ENCODE results near the gene RPS6KA5. TPM values are rescaled to one million over a fixed set of nuclear protein-coding genes. Genes with fewer than 3 reads are reported as not detected.

RPS6KA5 gene
- total RNA-seq, 1 experiment from 2014 or later = 24.2 TPM

DNA sequence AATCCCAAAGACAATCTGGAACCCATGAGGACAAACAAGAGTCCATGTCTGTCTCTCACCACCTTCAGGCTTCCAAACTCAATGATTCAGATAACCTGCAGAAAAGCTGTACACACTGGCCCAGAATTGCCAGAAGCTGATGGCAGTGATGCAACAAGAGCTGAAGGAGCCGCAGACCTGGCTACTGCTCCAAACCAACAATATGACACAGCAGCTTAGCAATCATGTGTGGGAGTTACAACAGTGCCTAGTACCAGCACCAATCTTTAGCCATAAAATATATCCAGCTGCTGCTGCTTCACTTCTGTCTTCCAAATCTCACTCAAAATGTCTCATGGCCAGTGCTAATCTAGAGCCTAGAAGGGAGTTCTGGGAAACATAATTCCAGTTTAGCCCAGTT, 22.0 kb downstream of the RPS6KA5 start:
- no peak overlapping the region for H3K27ac ChIP-seq (ENCODE audit: low read depth, low read length)
- RAD21 ChIA-PET (ENCODE audit: low non-redundant PET in 1 of 2, low total read pairs in 2 of 2, uncharacterized antibody in 2 of 2, unreplicated experiment in 2 of 2) = no interaction called here
- no peak overlapping the region for H3K9ac ChIP-seq (ENCODE audit: low read length)
- H4K20me1 ChIP-seq (ENCODE audit: insufficient read depth) = no peaks in the 10 kb centered on the region
- intact Hi-C loops (cut with micrococcal nuclease) = no loop called here
- no peak overlapping the region for H3K4me3 ChIP-seq (replicated peaks in 1 of 2; ENCODE audit: low read depth in 1 of 2, low read length in 2 of 2)
- no peak for ATAC-seq
- H3K9me2 ChIP-seq (ENCODE audit: insufficient read depth) = no peaks in the 10 kb centered on the region
- no peaks in the 10 kb centered on the region for H3K36me3 ChIP-seq (ENCODE audit: control insufficient read depth in 1 of 2, insufficient read depth in 2 of 2, low read length in 2 of 2)
- TF ChIP-seq SP1 (IDR thresholded peaks at IDR 0.05; ENCODE audit: low read depth) = no peak
- TF ChIP-seq, protein P1, sequence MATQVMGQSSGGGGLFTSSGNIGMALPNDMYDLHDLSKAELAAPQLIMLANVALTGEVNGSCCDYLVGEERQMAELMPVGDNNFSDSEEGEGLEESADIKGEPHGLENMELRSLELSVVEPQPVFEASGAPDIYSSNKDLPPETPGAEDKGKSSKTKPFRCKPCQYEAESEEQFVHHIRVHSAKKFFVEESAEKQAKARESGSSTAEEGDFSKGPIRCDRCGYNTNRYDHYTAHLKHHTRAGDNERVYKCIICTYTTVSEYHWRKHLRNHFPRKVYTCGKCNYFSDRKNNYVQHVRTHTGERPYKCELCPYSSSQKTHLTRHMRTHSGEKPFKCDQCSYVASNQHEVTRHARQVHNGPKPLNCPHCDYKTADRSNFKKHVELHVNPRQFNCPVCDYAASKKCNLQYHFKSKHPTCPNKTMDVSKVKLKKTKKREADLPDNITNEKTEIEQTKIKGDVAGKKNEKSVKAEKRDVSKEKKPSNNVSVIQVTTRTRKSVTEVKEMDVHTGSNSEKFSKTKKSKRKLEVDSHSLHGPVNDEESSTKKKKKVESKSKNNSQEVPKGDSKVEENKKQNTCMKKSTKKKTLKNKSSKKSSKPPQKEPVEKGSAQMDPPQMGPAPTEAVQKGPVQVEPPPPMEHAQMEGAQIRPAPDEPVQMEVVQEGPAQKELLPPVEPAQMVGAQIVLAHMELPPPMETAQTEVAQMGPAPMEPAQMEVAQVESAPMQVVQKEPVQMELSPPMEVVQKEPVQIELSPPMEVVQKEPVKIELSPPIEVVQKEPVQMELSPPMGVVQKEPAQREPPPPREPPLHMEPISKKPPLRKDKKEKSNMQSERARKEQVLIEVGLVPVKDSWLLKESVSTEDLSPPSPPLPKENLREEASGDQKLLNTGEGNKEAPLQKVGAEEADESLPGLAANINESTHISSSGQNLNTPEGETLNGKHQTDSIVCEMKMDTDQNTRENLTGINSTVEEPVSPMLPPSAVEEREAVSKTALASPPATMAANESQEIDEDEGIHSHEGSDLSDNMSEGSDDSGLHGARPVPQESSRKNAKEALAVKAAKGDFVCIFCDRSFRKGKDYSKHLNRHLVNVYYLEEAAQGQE (IDR thresholded peaks at IDR 0.05; ENCODE audit: low read depth) = no peak
- no peak for TF ChIP-seq EZH2phosphoT487 (IDR thresholded peaks at IDR 0.05; ENCODE audit: borderline replicate concordance)
- TF ChIP-seq YY1 (IDR thresholded peaks at IDR 0.05; ENCODE audit: extremely low read depth, insufficient replicate concordance, low read depth, low read length) = no peak
- no peak for TF ChIP-seq POLR2AphosphoS5 (IDR thresholded peaks at IDR 0.05; ENCODE audit: low read depth, low read length)
- no peak for TF ChIP-seq EZH2 (IDR thresholded peaks at IDR 0.05)
- no peak for TF ChIP-seq SIN3A (IDR thresholded peaks at IDR 0.05; ENCODE audit: low read depth)
- no peak for TF ChIP-seq RAD21 (IDR thresholded peaks at IDR 0.05; ENCODE audit: low read depth)
- TF ChIP-seq, protein P2, sequence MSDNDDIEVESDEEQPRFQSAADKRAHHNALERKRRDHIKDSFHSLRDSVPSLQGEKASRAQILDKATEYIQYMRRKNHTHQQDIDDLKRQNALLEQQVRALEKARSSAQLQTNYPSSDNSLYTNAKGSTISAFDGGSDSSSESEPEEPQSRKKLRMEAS (IDR thresholded peaks at IDR 0.05) = no peak
- TF ChIP-seq CEBPB (IDR thresholded peaks at IDR 0.05; ENCODE audit: low read depth) = no peak
- CTCF ChIA-PET = no interaction called here
- no peaks in the 10 kb centered on the region for H3K9me3 ChIP-seq (ENCODE audit: control insufficient read depth in 1 of 2, insufficient read depth in 1 of 2, low read depth in 1 of 2, low read length in 2 of 2)
- no TSS peak for BruUV-seq (replicated peaks)
- no peaks in the 10 kb centered on the region for H3K27me3 ChIP-seq (ENCODE audit: insufficient read depth, low read length)
- DNase-seq (ENCODE audit: low read depth, low spot score) = no peak
- peaks cover 0 to 3% of the 10 kb centered on the region in 2 experiments; a peak in 1 of 4 replicates for H3K4me1 ChIP-seq (ENCODE audit: control insufficient read depth in 1 of 2, insufficient read depth in 2 of 2, low read length in 2 of 2)
- H2AFZ ChIP-seq (ENCODE audit: low read depth, low read length, poor library complexity, severe bottlenecking) = no peak overlapping the region
- H3K79me2 ChIP-seq (ENCODE audit: insufficient read depth, low read length) = peaks cover 21% of the 10 kb centered on the region; the same call in 1 of the 2 replicates
- no peak overlapping the region for H3K4me2 ChIP-seq (ENCODE audit: low read length)
- POLR2A ChIA-PET = interaction anchor here (0.8 kb wide), 1 partner anchor 22 kb away, joined by 3 read pairs; the partner anchor contains the start of gene RPS6KA5

Measured in HCT116 (cell line).